Measurements from ENCODE around the gene MTG1. TPM values are rescaled to one million over a fixed set of nuclear protein-coding genes. Genes with fewer than 3 reads are reported as not detected.

Gene MTG1
- total and polyA plus RNA-seq, 8 donors = 17.2 to 62.9 (median 23.1) TPM

GRCh38 chr10:133391761-133392518, 2.0 kb upstream of the MTG1 start:
- intact Hi-C loops (cut with DNase I) = no loop called here
- Histone ChIP-seq H3K9me3 (no peaks in the 10 kb centered on the region), H3K27me3 (no peaks in the 10 kb centered on the region), H3K4me1 (peaks cover 0 to 6% (median 6%) of the 10 kb centered on the region in 3 donors), H3K27ac (no peak overlapping the region), H3K4me3 (no peak overlapping the region), H3K36me3 (peaks cover 0 to 3% (median 0%) of the 10 kb centered on the region in 3 donors)
- DNase-seq (peak in 2 of 6 donors; percentile 13 to 41), ATAC-seq (no peak), FAIRE-seq (no peak)
- no peak for TF ChIP-seq CTCF (IDR thresholded peaks at IDR 0.05)
- 80 to 86% methylated on average over 12 of the region's 12 CpGs for WGBS, 2 donors

GRCh38 chr10:133393401-133394063, 425 bp upstream of the MTG1 start:
- 33% methylated on average over 27 of the region's 27 CpGs for WGBS, 2 donors
- ATAC-seq (no peak), FAIRE-seq (peak; percentile 61), DNase-seq (peak in 2 of 6 donors; percentile 26 to 40)
- Histone ChIP-seq H3K36me3 (peaks cover 0 to 3% (median 0%) of the 10 kb centered on the region in 3 donors), H3K27me3 (no peaks in the 10 kb centered on the region), H3K27ac (peak overlapping the region; percentile 70 to 77 (median 72)), H3K4me3 (peak overlapping the region; percentile 71 to 93 (median 84)), H3K4me1 (peaks cover 0 to 6% (median 6%) of the 10 kb centered on the region in 3 donors), H3K9me3 (no peaks in the 10 kb centered on the region)
- intact Hi-C loops (cut with DNase I) = no loop called here
- TF ChIP-seq CTCF (IDR thresholded peaks at IDR 0.05) = no peak

GRCh38 chr10:133394801-133395221, 854 bp downstream of the MTG1 start:
- FAIRE-seq = no peak
- WGBS, 2 donors = 15 to 21% methylated on average over 21 of the region's 21 CpGs

GRCh38 chr10:133396035-133396624, 2.2 kb downstream of the MTG1 start:
- intact Hi-C loops (cut with DNase I) = no loop called here
- Histone ChIP-seq H3K27me3 (no peaks in the 10 kb centered on the region), H3K36me3 (peaks cover 0 to 12% (median 2%) of the 10 kb centered on the region in 3 donors), H3K9me3 (no peaks in the 10 kb centered on the region), H3K27ac (no peak overlapping the region), H3K4me1 (peaks cover 0 to 6% (median 6%) of the 10 kb centered on the region in 3 donors), H3K4me3 (no peak overlapping the region)
- peak in 3 of 6 donors; percentile 12 to 41 (median 24) for DNase-seq
- 91 to 93% methylated on average over 19 of the region's 19 CpGs for WGBS, 2 donors
- TF ChIP-seq CTCF (IDR thresholded peaks at IDR 0.05) = no peak
- no peak for ATAC-seq
- FAIRE-seq = no peak

More at GRCh38 chr10:133394801-133395221, 854 bp downstream of the MTG1 start:
- H3K36me3 ChIP-seq = peaks cover 0 to 8% (median 0%) of the 10 kb centered on the region in 3 donors
- no peaks in the 10 kb centered on the region for H3K9me3 ChIP-seq
- H3K4me3 ChIP-seq = peak overlapping the region; percentile 71 to 93 (median 84)
- H3K27me3 ChIP-seq = no peaks in the 10 kb centered on the region
- DNase-seq (peak in 3 of 6 donors; percentile 15 to 49 (median 24)), ATAC-seq (peak in 1 of 4 donors; percentile 1)
- intact Hi-C loops (cut with DNase I) = no loop called here
- TF ChIP-seq CTCF (IDR thresholded peaks at IDR 0.05) = no peak
- H3K4me1 ChIP-seq = peaks cover 0 to 6% (median 6%) of the 10 kb centered on the region in 3 donors
- H3K27ac ChIP-seq = peak overlapping the region in 3 of 4 donors; percentile 70 to 77 (median 75)

All from pancreas (tissue), 10 donors.